Measurements from ENCODE around the gene IFIT3. TPM values are rescaled to one million over a fixed set of nuclear protein-coding genes. Genes with fewer than 3 reads are reported as not detected.
"Not testable (repeated sequence)": the region's sequence is repeated elsewhere in the genome, so short reads cannot be mapped to it uniquely, and the experiment has no call there.

IFIT3 gene
- total RNA-seq, 1 donor from 2014 or later: 12.0 TPM

- H3K36me3 ChIP-seq (ENCODE audit: control insufficient read depth in 3 of 3, insufficient read depth in 3 of 3, low read length in 3 of 3); H3K27ac ChIP-seq (ENCODE audit: low read depth, low read length); H3K9me3 ChIP-seq (ENCODE audit: control insufficient read depth in 3 of 3, low read length in 3 of 3); H3K27me3 ChIP-seq (ENCODE audit: control insufficient read depth in 3 of 3, insufficient read depth in 3 of 3, low read length in 3 of 3); H3K4me3 ChIP-seq (ENCODE audit: low read length in 3 of 3); H3K9ac ChIP-seq (ENCODE audit: low read depth in 1 of 3, low read length in 3 of 3): not testable (repeated sequence)
- H3K4me1 ChIP-seq (ENCODE audit: control insufficient read depth in 3 of 3, insufficient read depth in 3 of 3, low read length in 3 of 3): peaks cover 8 to 17% (median 16%) of the 10 kb centered on the region in 3 donors
Measured at GRCh38 chr10:89284711-89285110, 43.1 kb upstream of the IFIT3 start.

DNA sequence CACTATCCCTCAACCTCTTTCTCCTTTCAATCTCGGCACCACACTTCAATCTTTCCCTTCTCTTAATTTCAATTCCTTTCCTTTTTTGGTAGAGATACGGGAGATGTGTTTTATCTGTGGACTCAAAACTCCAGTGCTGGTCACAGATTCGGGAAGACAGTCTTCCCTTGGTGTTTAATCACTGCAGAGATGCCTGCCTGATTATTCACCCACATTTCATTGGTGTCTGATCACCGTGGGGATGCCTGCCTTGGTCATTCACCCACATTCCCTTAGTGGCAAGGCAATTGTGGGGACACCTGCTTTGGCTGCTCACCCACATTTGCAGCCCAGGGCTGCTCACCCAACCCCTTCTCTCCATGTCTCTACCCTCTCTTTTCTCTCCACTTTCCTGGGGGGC, 42.5 kb upstream of the IFIT3 start:
- peaks cover 8 to 17% (median 15%) of the 10 kb centered on the region in 3 donors for H3K4me1 ChIP-seq (ENCODE audit: control insufficient read depth in 3 of 3, insufficient read depth in 3 of 3, low read length in 3 of 3)
- H3K9me3 ChIP-seq (ENCODE audit: control insufficient read depth in 3 of 3, low read length in 3 of 3); H3K36me3 ChIP-seq (ENCODE audit: control insufficient read depth in 3 of 3, insufficient read depth in 3 of 3, low read length in 3 of 3); H3K9ac ChIP-seq (ENCODE audit: low read depth in 1 of 3, low read length in 3 of 3); H3K4me3 ChIP-seq (ENCODE audit: low read length in 3 of 3); H3K27me3 ChIP-seq (ENCODE audit: control insufficient read depth in 3 of 3, insufficient read depth in 3 of 3, low read length in 3 of 3); H3K27ac ChIP-seq (ENCODE audit: low read depth, low read length): not testable (repeated sequence)

DNA sequence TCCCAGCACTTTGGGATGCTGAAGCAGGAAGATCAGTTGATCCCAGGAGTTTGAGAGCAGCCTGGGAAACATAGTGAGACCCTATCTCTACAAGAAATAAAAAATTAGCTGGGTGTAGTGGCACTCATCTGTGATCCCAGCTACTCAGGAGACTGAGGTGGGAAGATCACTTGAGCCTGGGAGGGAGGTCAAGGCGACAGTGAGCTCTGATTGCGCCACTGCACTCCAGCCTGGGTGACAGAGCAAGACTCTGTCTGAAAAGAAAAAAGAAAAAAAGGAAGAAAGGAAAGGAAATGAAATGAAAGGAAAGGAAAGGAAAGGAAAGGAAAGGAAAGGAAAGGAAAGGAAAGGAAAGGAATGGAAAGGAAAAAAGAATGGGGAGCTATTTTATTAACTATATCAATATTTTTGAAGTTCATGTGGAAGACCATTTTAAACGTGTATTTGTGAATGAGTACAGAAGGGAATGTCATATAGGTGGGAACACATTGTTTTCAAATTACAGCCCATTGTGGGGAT, 33.0 kb upstream of the IFIT3 start:
- Histone ChIP-seq H3K4me3 (ENCODE audit: low read length in 3 of 3) (no peak overlapping the region), H3K9me3 (ENCODE audit: control insufficient read depth in 3 of 3, low read length in 3 of 3) (no peaks in the 10 kb centered on the region), H3K27me3 (ENCODE audit: control insufficient read depth in 3 of 3, insufficient read depth in 3 of 3, low read length in 3 of 3) (no peaks in the 10 kb centered on the region), H3K9ac (ENCODE audit: low read depth in 1 of 3, low read length in 3 of 3) (no peak overlapping the region), H3K27ac (ENCODE audit: low read depth, low read length) (peak overlapping the region; percentile 87), H3K36me3 (ENCODE audit: control insufficient read depth in 3 of 3, insufficient read depth in 3 of 3, low read length in 3 of 3) (no peaks in the 10 kb centered on the region), H3K4me1 (ENCODE audit: control insufficient read depth in 3 of 3, insufficient read depth in 3 of 3, low read length in 3 of 3) (peaks cover 21 to 41% (median 27%) of the 10 kb centered on the region in 3 donors)

DNA sequence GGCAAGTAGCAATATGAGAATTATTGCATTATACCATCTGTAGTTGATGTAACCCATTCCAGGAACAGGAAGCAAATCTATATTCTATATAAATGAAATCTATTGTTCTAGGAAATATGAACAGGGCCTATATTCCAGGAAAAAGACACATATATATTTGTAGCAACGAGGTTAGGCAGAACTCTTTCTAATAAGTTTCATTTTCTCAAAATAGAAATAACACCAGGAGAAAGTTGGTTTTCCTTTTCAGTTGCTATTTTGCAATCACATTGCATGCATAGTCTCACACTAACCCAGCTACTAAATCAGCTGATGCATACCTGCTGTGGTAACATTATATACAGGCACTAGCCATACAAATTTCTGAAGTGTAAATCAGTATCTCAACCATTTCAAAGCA, 32.2 kb upstream of the IFIT3 start:
- Histone ChIP-seq H3K27ac (ENCODE audit: low read depth, low read length) (peak overlapping the region; percentile 87), H3K4me1 (ENCODE audit: control insufficient read depth in 3 of 3, insufficient read depth in 3 of 3, low read length in 3 of 3) (peaks cover 21 to 42% (median 27%) of the 10 kb centered on the region in 3 donors), H3K27me3 (ENCODE audit: control insufficient read depth in 3 of 3, insufficient read depth in 3 of 3, low read length in 3 of 3) (no peaks in the 10 kb centered on the region), H3K4me3 (ENCODE audit: low read length in 3 of 3) (peak overlapping the region; percentile 1 to 41 (median 4)), H3K9ac (ENCODE audit: low read depth in 1 of 3, low read length in 3 of 3) (peak overlapping the region; percentile 23 to 48 (median 35)), H3K9me3 (ENCODE audit: control insufficient read depth in 3 of 3, low read length in 3 of 3) (no peaks in the 10 kb centered on the region), H3K36me3 (ENCODE audit: control insufficient read depth in 3 of 3, insufficient read depth in 3 of 3, low read length in 3 of 3) (no peaks in the 10 kb centered on the region)

DNA sequence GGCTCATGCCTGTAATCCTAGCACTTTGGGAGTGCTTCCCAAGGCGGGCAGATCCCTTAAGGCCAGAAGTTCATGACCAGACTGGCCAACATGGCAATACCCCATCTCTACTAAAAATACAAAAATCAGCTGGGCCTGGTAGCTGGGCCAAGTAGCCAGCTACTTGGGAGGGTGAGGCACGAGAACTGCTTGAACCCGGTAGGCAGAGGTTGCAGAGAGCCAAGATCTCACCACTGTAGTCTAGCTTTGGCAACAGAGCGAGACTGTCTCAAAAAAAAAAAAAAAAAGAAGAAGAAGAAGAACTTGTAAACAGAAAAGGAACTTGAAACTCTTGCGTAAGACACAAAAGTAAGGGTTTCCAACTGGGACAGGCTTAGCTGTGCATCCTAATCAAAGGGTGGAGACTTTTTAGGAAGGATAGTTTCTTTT, 31.6 kb upstream of the IFIT3 start:
- H3K4me3 ChIP-seq (ENCODE audit: low read length in 3 of 3): peak overlapping the region in 1 of 3 donors; percentile 41
- H3K9ac ChIP-seq (ENCODE audit: low read depth in 1 of 3, low read length in 3 of 3): peak overlapping the region in 2 of 3 donors; percentile 35 to 48
- peak overlapping the region; percentile 87 for H3K27ac ChIP-seq (ENCODE audit: low read depth, low read length)
- H3K27me3 ChIP-seq (ENCODE audit: control insufficient read depth in 3 of 3, insufficient read depth in 3 of 3, low read length in 3 of 3): no peaks in the 10 kb centered on the region
- H3K4me1 ChIP-seq (ENCODE audit: control insufficient read depth in 3 of 3, insufficient read depth in 3 of 3, low read length in 3 of 3): peaks cover 24 to 48% (median 30%) of the 10 kb centered on the region in 3 donors
- H3K9me3 ChIP-seq (ENCODE audit: control insufficient read depth in 3 of 3, low read length in 3 of 3): no peaks in the 10 kb centered on the region
- H3K36me3 ChIP-seq (ENCODE audit: control insufficient read depth in 3 of 3, insufficient read depth in 3 of 3, low read length in 3 of 3): no peaks in the 10 kb centered on the region

DNA sequence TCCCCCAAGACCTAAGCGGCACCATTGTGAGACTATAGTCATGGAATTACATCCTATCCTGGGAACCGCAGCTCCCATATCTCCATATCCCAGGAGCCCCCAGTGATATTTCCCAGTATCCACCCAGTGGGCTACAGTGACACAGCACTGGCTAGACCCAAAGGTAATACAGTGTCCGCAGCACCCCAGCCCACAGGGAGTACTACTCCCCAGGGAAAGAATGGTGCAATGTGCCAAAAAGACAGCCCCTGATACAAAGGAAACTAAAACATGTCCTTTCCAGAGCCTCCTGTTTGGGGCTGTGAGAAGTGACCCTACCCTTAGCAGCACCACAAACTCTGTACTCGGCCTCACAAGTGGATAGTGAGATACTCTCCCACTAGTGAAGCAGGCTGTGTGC, 30.4 kb upstream of the IFIT3 start:
- H3K4me3 ChIP-seq (ENCODE audit: low read length in 3 of 3): no peak overlapping the region
- no peaks in the 10 kb centered on the region for H3K27me3 ChIP-seq (ENCODE audit: control insufficient read depth in 3 of 3, insufficient read depth in 3 of 3, low read length in 3 of 3)
- no peaks in the 10 kb centered on the region for H3K9me3 ChIP-seq (ENCODE audit: control insufficient read depth in 3 of 3, low read length in 3 of 3)
- H3K4me1 ChIP-seq (ENCODE audit: control insufficient read depth in 3 of 3, insufficient read depth in 3 of 3, low read length in 3 of 3): peaks cover 30 to 51% (median 32%) of the 10 kb centered on the region in 3 donors
- H3K9ac ChIP-seq (ENCODE audit: low read depth in 1 of 3, low read length in 3 of 3): no peak overlapping the region
- no peaks in the 10 kb centered on the region for H3K36me3 ChIP-seq (ENCODE audit: control insufficient read depth in 3 of 3, insufficient read depth in 3 of 3, low read length in 3 of 3)
- H3K27ac ChIP-seq (ENCODE audit: low read depth, low read length): peak overlapping the region; percentile 87

GRCh38 chr10:89297791-89298190, 30.0 kb upstream of the IFIT3 start:
- Histone ChIP-seq H3K27me3 (ENCODE audit: control insufficient read depth in 3 of 3, insufficient read depth in 3 of 3, low read length in 3 of 3) (no peaks in the 10 kb centered on the region), H3K27ac (ENCODE audit: low read depth, low read length) (no peak overlapping the region), H3K36me3 (ENCODE audit: control insufficient read depth in 3 of 3, insufficient read depth in 3 of 3, low read length in 3 of 3) (no peaks in the 10 kb centered on the region), H3K9ac (ENCODE audit: low read depth in 1 of 3, low read length in 3 of 3) (no peak overlapping the region), H3K4me1 (ENCODE audit: control insufficient read depth in 3 of 3, insufficient read depth in 3 of 3, low read length in 3 of 3) (peaks cover 32 to 55% (median 35%) of the 10 kb centered on the region in 3 donors), H3K9me3 (ENCODE audit: control insufficient read depth in 3 of 3, low read length in 3 of 3) (no peaks in the 10 kb centered on the region), H3K4me3 (ENCODE audit: low read length in 3 of 3) (no peak overlapping the region)

GRCh38 chr10:89299031-89299430, 28.8 kb upstream of the IFIT3 start:
- Histone ChIP-seq H3K4me1 (ENCODE audit: control insufficient read depth in 3 of 3, insufficient read depth in 3 of 3, low read length in 3 of 3) (peaks cover 32 to 65% (median 45%) of the 10 kb centered on the region in 3 donors), H3K9ac (ENCODE audit: low read depth in 1 of 3, low read length in 3 of 3) (no peak overlapping the region), H3K27me3 (ENCODE audit: control insufficient read depth in 3 of 3, insufficient read depth in 3 of 3, low read length in 3 of 3) (no peaks in the 10 kb centered on the region), H3K9me3 (ENCODE audit: control insufficient read depth in 3 of 3, low read length in 3 of 3) (no peaks in the 10 kb centered on the region), H3K4me3 (ENCODE audit: low read length in 3 of 3) (no peak overlapping the region), H3K36me3 (ENCODE audit: control insufficient read depth in 3 of 3, insufficient read depth in 3 of 3, low read length in 3 of 3) (no peaks in the 10 kb centered on the region), H3K27ac (ENCODE audit: low read depth, low read length) (no peak overlapping the region)

- H3K9ac ChIP-seq (ENCODE audit: low read depth in 1 of 3, low read length in 3 of 3): peak overlapping the region; percentile 73 to 83 (median 76)
- H3K27me3 ChIP-seq (ENCODE audit: control insufficient read depth in 3 of 3, insufficient read depth in 3 of 3, low read length in 3 of 3): no peaks in the 10 kb centered on the region
- H3K27ac ChIP-seq (ENCODE audit: low read depth, low read length): peak overlapping the region; percentile 89
- H3K36me3 ChIP-seq (ENCODE audit: control insufficient read depth in 3 of 3, insufficient read depth in 3 of 3, low read length in 3 of 3): peaks cover 0 to 2% (median under 1%) of the 10 kb centered on the region in 3 donors
- peak overlapping the region; percentile 74 to 87 (median 75) for H3K4me3 ChIP-seq (ENCODE audit: low read length in 3 of 3)
- H3K4me1 ChIP-seq (ENCODE audit: control insufficient read depth in 3 of 3, insufficient read depth in 3 of 3, low read length in 3 of 3): peaks cover 18 to 45% (median 38%) of the 10 kb centered on the region in 3 donors
- no peaks in the 10 kb centered on the region for H3K9me3 ChIP-seq (ENCODE audit: control insufficient read depth in 3 of 3, low read length in 3 of 3)
Measured at GRCh38 chr10:89301232-89301631, 26.6 kb upstream of the IFIT3 start.

GRCh38 chr10:89301721-89302445, 25.9 kb upstream of the IFIT3 start, which contains the start of gene IFIT2:
Gene IFIT2 (plus strand): TSS chr10:89302046. CDS start chr10:89302124, 78 bp downstream.
- Histone ChIP-seq H3K27me3 (ENCODE audit: control insufficient read depth in 3 of 3, insufficient read depth in 3 of 3, low read length in 3 of 3) (no peaks in the 10 kb centered on the region), H3K4me1 (ENCODE audit: control insufficient read depth in 3 of 3, insufficient read depth in 3 of 3, low read length in 3 of 3) (peaks cover 12 to 39% (median 31%) of the 10 kb centered on the region in 3 donors), H3K4me3 (ENCODE audit: low read length in 3 of 3) (peak within 1 kb of the TSS; percentile 74 to 87 (median 75)), H3K36me3 (ENCODE audit: control insufficient read depth in 3 of 3, insufficient read depth in 3 of 3, low read length in 3 of 3) (peaks cover 0 to 8% (median 2%) of the 10 kb centered on the region in 3 donors), H3K9me3 (ENCODE audit: control insufficient read depth in 3 of 3, low read length in 3 of 3) (no peaks in the 10 kb centered on the region), H3K27ac (ENCODE audit: low read depth, low read length) (peak within 1 kb of the TSS; percentile 89), H3K9ac (ENCODE audit: low read depth in 1 of 3, low read length in 3 of 3) (peak within 1 kb of the TSS; percentile 73 to 83 (median 76))
